Stimulated activated CD4-positive, alpha-beta T cell treated with anti-CD3 and anti-CD28 coated beads, Interleukin-2, amount 100 ng/mL, for 24 hours (primary cell): ENCODE results near the gene MUC4.
A peak's percentile ranks its signal among the peaks of the same experiment; 100 is the strongest.
"Not testable (repeated sequence)": the region's sequence is repeated elsewhere in the genome, so short reads cannot be mapped to it uniquely, and the experiment has no call there.

Source experiments
- DNase-seq, 2 donors: peaks; one replicate each; pipeline ENCODE4 v3.0.0-alpha.2; 2020

Gene MUC4

GRCh38 chr3:195758721-195759353, 52.9 kb downstream of the MUC4 start:
- no peak for DNase-seq

DNA sequence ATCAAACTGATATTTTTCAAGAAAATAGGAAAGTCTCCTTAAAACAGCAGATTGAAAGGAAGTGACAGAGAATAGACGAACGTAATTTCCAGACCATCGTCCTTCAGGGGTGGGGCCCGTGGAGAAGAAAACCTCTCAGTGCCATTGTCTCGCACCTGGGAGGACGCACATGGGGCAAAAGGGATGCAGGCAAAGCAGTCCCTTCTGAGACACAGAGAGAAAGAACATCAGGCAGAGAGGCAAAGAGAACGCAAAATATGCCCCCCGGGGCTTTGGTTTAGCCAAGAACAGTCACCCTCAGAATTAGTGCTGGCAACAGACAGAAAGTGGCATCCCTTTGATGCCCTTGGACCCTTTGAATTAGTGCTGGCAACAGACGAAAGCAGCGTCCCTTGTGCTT, 53.9 kb downstream of the MUC4 start:
- DNase-seq: no peak

GRCh38 chr3:195757438-195757770, 54.3 kb downstream of the MUC4 start:
- DNase-seq: no peak

DNA sequence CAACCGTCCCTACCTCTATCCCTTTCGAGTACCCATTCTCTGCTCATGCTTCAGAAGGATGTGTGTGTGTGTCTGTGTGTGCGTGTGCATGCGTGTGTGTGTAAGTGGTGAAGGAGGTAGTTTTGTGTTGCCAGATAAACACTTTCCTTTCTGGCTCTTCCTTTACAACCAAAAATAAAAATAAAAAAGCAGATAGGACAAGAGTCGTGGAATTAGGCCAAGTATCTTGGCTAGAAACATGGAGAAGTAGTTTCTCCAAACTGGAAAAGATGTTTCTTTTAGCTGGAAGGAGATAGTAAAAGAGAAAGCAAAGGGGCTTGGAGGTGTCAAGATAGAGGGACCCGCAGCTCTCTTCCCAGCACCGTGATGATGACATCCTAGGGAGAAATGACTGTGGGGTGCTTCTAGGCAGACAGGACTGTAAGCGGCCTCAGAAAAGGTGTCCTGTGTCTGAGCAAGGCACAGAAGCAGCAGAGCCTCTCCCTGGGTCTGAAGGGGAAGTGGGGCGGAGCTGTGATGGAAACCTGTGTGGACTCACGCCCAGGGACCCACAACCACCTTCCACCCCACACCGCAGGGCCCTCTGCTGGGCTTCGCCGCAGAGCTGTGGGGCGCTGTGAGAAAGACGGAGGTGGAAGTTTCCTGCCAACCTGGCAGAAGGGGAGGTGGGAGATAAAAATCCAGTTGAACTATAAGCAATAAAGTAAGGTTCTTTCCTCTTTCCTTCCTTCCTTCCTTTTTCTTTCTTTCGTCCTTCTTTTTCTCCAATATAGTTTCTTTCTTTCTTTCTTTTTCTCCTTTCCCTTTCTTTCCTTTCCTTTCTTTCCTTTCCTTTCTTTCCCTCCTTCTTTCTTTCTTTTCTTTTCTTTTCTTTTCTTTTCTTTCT, 55.7 kb downstream of the MUC4 start:
- peak in 1 of 2 donors; percentile 44 for DNase-seq

DNA sequence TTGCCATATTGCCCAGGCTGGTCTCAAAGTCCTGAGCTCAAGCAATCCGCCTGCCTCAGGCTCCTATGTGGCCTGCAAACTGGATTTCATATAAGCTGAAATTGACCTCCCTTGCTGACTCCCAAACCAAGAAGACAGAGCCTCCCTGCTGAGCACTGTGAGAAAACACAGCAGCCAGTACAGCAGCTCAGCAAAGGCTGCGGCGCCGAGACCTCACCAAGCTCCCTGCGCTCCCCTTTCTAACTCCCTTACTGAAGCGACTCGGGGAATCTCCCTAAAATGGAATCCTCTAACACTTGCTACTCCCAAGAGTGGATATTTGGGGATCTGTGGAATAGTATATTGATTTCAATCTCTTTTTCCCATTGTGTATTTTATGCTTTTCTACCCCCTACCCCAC, 56.3 kb downstream of the MUC4 start:
- no peak for DNase-seq

- no peak for DNase-seq
These were observed 56.8 kb downstream of the MUC4 start for GRCh38 chr3:195754906-195755305.

- DNase-seq: no peak
These were observed 57.6 kb downstream of the MUC4 start for GRCh38 chr3:195754141-195754540.

- no peak for DNase-seq
These were observed 58.1 kb downstream of the MUC4 start for GRCh38 chr3:195753581-195753980.

GRCh38 chr3:195752546-195753331, 59.0 kb downstream of the MUC4 start:
- DNase-seq: no peak

- DNase-seq: no peak
These were observed 59.7 kb downstream of the MUC4 start for GRCh38 chr3:195752066-195752465.

GRCh38 chr3:195751560-195751959, 60.2 kb downstream of the MUC4 start:
- DNase-seq: no peak

DNA sequence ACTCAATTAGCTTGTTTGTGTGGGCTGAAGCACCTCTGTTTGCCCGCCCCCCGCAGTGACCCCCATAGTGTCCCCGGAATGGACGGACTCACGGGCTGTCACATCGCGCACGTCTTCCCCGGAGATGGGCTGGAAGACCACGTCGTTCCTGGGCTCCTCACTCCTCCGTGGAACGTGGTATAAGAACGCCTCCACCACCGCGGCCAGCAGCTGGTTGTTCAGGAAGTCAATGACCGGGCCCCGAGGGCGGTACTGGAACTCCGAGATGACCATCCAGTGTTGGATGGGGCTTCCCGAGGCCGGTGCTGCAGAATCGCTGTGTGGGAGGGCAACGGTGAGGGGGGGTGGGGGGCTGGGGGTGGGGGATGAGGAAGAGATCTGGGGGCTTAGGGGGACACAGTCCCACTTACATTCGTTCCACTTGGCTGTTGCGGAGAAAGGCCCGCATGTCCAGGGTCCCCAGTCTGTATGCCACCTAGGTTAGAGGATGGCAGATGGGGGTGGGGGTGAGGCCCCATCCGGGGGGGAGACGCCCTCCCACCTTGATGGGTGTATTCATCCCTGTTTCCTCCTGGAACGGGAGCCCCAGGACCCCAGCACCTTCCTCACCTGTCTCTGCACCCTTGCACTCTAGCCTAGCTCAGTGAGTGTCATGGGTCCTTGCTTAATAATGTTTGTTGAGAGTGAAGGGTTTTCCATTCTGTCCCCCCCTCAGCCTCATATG, 60.8 kb downstream of the MUC4 start:
- DNase-seq: no peak

DNA sequence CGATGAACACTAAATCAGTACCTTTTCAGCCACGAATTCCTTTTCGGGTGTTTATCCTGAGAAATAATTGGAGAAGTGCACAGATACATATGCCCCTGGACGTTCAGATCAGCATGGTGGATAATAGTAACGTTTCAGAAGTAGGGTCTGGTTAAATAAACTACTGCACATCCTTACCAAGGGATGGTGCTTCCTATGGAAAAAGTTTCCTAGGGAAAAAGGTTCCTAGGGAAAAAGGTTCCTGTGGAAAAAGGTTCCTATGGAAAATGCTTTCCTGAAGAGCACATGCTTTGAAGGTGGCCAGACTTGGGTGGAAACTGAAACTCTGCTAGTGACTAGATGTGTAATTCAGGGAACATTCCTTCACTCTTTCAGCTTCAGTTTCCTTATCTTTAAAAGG, 62.6 kb downstream of the MUC4 start:
- DNase-seq: not testable (repeated sequence)

- no peak for DNase-seq
These were observed 63.1 kb downstream of the MUC4 start for GRCh38 chr3:195748661-195749060.

DNA sequence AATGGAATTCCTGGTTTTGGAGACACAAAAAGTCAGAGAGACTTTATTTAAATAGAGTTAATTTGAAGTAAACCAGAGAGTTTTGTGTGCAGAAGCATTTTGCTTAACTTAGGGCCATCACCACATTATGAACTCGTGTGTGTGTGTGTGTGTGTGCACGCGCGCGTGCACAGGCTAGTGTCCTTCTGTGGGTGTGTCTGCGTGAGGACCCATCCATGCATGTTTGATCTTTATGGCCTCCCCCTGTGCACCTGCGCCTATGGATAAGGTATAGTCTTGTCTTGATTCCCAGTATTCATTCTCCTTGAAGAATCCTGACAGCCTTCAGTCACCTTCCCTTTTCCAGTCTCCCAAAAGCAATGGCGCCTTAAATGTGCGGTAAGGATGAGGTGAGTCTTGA, 65.0 kb downstream of the MUC4 start:
- no peak for DNase-seq

DNA sequence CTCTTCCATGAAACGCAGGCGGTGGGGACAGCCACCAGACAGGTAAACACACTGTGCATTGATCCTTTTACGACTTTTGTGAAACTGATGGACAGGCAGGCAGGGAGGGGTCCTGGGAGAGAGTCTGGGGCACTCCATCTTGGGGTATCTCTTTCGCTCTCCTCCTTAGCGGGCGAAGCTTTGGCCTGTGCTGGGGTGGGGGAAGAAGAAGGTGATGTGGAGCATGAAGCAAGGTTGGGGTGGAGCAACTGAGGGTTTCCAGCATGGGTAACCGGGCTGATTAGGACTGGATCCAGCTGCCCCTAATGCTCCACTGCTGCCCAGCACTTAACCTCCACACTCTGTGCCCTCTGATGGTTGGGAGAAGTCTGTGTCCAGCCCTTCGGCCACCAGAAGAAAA, 65.4 kb downstream of the MUC4 start:
- no peak for DNase-seq

DNA sequence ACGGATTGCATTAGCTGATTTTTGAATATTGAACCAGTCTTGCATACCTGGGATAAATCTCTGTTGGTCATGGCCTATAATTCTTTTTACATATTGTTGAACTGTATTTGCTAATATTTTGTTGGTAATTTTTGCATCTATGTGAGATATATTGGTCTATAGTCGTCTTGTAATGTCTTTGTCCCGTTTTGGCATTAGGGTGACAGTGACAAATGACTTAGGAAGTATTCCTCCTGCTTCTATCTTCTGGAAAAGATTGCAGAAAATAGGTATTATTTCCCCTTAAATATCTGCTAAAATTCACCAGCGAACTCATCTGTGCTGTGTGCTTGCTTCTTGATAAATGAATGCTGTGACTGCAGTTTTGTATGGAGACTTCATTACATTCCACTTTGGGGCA, 67.3 kb downstream of the MUC4 start:
- DNase-seq: no peak

- no peak for DNase-seq
These were observed 72.1 kb downstream of the MUC4 start for GRCh38 chr3:195739561-195740111.

GRCh38 chr3:195738274-195739044, 73.3 kb downstream of the MUC4 start:
- no peak for DNase-seq

DNA sequence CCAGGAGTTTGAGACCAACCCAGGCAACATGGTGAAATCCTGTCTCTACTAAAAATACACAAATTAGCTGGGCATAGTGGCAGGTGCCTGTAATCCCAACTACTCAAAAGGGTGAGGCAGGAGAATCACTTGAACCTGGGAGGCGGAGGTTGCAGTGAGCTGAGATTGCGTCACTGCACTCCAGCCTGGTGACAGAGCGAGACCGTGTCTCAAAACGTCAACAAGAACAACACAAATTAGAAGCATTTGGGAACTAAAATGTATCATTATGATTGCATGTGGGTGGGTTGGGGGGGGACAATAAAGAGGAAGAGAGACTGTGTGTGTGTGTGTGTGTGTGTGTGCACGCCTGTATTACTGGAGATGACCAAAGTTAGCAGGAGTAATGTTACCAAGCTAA, 73.9 kb downstream of the MUC4 start:
- DNase-seq: not testable (repeated sequence)

- DNase-seq: no peak
These were observed 74.8 kb downstream of the MUC4 start for GRCh38 chr3:195736866-195737490.
